ENCODE measurements around the gene TDRD3. TPM values are rescaled to one million over a fixed set of nuclear protein-coding genes. Genes with fewer than 3 reads are reported as not detected.

TDRD3 gene
- 23.7 and 27.3 TPM in 2 replicates for total RNA-seq
- total RNA-seq (2013) = 25.9 TPM
- polyA plus RNA-seq = 5.6 and 6.7 TPM in 2 replicates
- 5.7 and 10.6 TPM in 2 replicates for polyA minus RNA-seq

DNA sequence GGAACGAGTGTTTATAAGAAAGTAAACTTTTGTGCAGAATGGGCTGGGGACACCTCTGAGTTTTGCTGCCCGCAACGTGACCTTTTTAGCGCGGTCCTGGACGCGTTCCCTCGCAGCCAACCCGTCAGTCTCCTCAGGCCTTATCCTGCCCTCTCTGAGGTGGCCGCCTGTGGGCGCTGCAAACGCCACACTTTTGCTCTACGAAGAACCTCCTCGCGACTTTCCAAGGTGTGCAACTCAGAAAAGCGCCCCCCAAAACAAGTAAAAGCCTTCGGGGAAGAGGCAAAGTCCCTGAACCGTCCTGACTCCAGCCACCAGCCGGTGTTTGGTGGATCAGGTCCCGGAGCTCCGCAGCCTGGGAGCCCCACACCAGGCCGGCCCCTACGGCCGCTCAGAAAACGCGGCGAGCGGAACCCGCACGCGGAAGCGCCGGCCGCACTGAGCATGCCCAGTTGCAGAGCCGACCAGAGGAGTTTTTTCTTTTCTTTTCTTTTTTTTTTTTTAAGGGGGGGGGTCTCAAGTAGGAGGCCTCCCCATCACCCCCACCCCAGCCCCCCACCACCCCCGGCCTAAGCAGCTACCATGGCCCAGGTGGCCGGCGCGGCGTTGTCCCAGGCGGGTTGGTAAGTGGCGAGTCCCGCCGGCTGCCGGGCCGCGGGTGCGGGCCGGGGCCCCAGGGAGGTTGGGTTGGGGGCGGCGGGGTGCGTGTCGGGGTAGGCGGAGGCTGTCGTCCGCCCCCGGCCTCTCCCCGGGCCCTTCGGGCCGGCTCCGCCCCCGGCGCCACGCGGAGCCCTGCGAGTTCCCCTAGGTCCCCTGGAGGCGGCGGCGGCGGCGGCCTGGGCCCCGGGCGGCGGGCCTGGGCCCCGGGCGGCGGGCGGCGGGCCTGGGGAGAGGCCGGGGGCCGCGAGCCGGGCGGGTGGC, at the start of gene TDRD3:
TDRD3 (plus strand) TSS at position 438 of the 921 bp plus-strand sequence; CDS start at position 583, 145 bp downstream.
- Mint-ChIP-seq H3K27me3 (no peaks in the 10 kb centered on the region), H3K9me3 (ENCODE audit: insufficient read depth) (no peaks in the 10 kb centered on the region), H3K4me3 (peak within 1 kb of the TSS; percentile 97), H3K4me1 (peaks cover 38% of the 10 kb centered on the region), H3K27ac (peak within 1 kb of the TSS; percentile 99)
- no peaks in the 10 kb centered on the region for H3K36me3 ChIP-seq (replicated peaks in 1 of 2; ENCODE audit: control extremely low read depth in 1 of 2, control insufficient read depth in 1 of 2, extremely low read depth in 1 of 2, insufficient read depth in 2 of 2, low read length in 1 of 2)
- H3K27me3 ChIP-seq (replicated peaks in 1 of 4; ENCODE audit: control extremely low read depth in 1 of 4, control insufficient read depth in 3 of 4, insufficient read depth in 4 of 4, low read length in 3 of 4) = no peaks in the 10 kb centered on the region
- peak within 1 kb of the TSS; percentile 76 for H3K9ac ChIP-seq (ENCODE audit: low read length)
- intact Hi-C loops (cut with micrococcal nuclease) = loop anchor here (1.0 to 2.0 kb wide), 2 partner anchors 34 to 233 kb away; no protein-coding TSS in a partner anchor
- H3K79me2 ChIP-seq (ENCODE audit: control insufficient read depth, insufficient read depth, low read length) = peaks cover 41% of the 10 kb centered on the region
- H2AFZ ChIP-seq (ENCODE audit: insufficient read depth, low read depth, low read length, poor library complexity, severe bottlenecking) = peak within 1 kb of the TSS; percentile 89
- H3K4me2 ChIP-seq (replicated peaks; ENCODE audit: low read depth, low read length, poor library complexity, severe bottlenecking) = peak within 1 kb of the TSS; percentile 89
- WGBS (ENCODE audit: insufficient coverage) = under 1% methylated on average over 69 of the region's 84 CpGs
- CTCF ChIA-PET = interaction anchor here (0.8 to 1.3 kb wide), 3 partner anchors 31 to 234 kb away, joined by 4 to 6 read pairs (median 4); partner anchors contain the start of gene DIAPH3
- DNase-seq = peak; percentile 91
- TF ChIP-seq EZH2 (IDR thresholded peaks at IDR 0.05; ENCODE audit: borderline replicate concordance, insufficient read depth, low read depth, low read length, poor library complexity, severe bottlenecking) = no peak
- TF ChIP-seq, protein P1, sequence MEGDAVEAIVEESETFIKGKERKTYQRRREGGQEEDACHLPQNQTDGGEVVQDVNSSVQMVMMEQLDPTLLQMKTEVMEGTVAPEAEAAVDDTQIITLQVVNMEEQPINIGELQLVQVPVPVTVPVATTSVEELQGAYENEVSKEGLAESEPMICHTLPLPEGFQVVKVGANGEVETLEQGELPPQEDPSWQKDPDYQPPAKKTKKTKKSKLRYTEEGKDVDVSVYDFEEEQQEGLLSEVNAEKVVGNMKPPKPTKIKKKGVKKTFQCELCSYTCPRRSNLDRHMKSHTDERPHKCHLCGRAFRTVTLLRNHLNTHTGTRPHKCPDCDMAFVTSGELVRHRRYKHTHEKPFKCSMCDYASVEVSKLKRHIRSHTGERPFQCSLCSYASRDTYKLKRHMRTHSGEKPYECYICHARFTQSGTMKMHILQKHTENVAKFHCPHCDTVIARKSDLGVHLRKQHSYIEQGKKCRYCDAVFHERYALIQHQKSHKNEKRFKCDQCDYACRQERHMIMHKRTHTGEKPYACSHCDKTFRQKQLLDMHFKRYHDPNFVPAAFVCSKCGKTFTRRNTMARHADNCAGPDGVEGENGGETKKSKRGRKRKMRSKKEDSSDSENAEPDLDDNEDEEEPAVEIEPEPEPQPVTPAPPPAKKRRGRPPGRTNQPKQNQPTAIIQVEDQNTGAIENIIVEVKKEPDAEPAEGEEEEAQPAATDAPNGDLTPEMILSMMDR (IDR thresholded peaks at IDR 0.05) = peak; percentile 83
- H3K9me3 ChIP-seq (ENCODE audit: control extremely low read depth in 1 of 3, control insufficient read depth in 2 of 3, insufficient read depth in 1 of 3, low read length in 2 of 3) = no peaks in the 10 kb centered on the region
- peaks cover 1% of the 10 kb centered on the region for H4K20me1 ChIP-seq (ENCODE audit: control insufficient read depth, insufficient read depth, low read length, poor library complexity, severe bottlenecking)
- POLR2A ChIA-PET = interaction anchor here (0.7 to 1.2 kb wide), 2 partner anchors 232 to 1005 kb away, joined by 3 read pairs; no protein-coding TSS in a partner anchor
- H3K4me3 ChIP-seq (ENCODE audit: control extremely low read depth in 1 of 5, extremely low read depth in 1 of 5, insufficient read depth in 1 of 5, low read depth in 2 of 5, low read length in 4 of 5) = peak within 1 kb of the TSS; percentile 71 to 93 (median 79)
- ATAC-seq (ENCODE audit: low read depth) = peak; percentile 70
- peak within 1 kb of the TSS; percentile 86 to 93 for H3K27ac ChIP-seq (ENCODE audit: low read length in 2 of 2)
- peaks cover 15 to 19% of the 10 kb centered on the region in 2 donors for H3K4me1 ChIP-seq (ENCODE audit: control insufficient read depth in 2 of 2, insufficient read depth in 2 of 2, low read length in 2 of 2)

Measured in B cell (primary cell).